NCI-H446 treated with DMSO at 0.1 percent for 48 hours (cell line): ENCODE data around the gene SPSB2.
A peak's percentile ranks its signal among the peaks of the same experiment; 100 is the strongest.

Experiments used
- DNase-seq: peaks from one replicate; lab custom pipeline; 2025; lab: John Stamatoyannopoulos, UW

The SPSB2 gene

GRCh38 chr12:6851153-6851920 lies 21.8 kb downstream of the SPSB2 start, which contains the start of gene CDCA3:
CDCA3 (minus strand) TSS chr12:6851286; CDS start chr12:6850952, 334 bp downstream.
- DNase-seq, result peak; percentile 97

GRCh38 chr12:6850796-6851152 lies 22.3 kb downstream of the SPSB2 start:
- no peak for DNase-seq

GRCh38 chr12:6849976-6850560 lies 23.0 kb downstream of the SPSB2 start:
- no peak for DNase-seq

GRCh38 chr12:6849427-6849826 lies 23.7 kb downstream of the SPSB2 start:
- no peak for DNase-seq

- DNase-seq, result no peak
These were observed 25.4 kb downstream of the SPSB2 start for GRCh38 chr12:6847676-6848075.

GRCh38 chr12:6846316-6846869 lies 26.7 kb downstream of the SPSB2 start:
- no peak for DNase-seq

GRCh38 chr12:6845395-6845794 lies 27.7 kb downstream of the SPSB2 start:
- DNase-seq, result no peak

- DNase-seq, result no peak
These were observed 29.8 kb downstream of the SPSB2 start for GRCh38 chr12:6843118-6843902.

- no peak for DNase-seq
These were observed 31.0 kb downstream of the SPSB2 start for GRCh38 chr12:6842075-6842474.

GRCh38 chr12:6840761-6841515 lies 32.2 kb downstream of the SPSB2 start, which contains the start of gene GNB3:
GNB3 (plus strand) TSS chr12:6840925; CDS start chr12:6841288, 363 bp downstream.
- no peak for DNase-seq

- DNase-seq, result no peak
These were observed 32.8 kb downstream of the SPSB2 start for GRCh38 chr12:6840330-6840729.

- no peak for DNase-seq
These were observed 33.5 kb downstream of the SPSB2 start for GRCh38 chr12:6839482-6840201.

GRCh38 chr12:6838854-6839253 lies 34.2 kb downstream of the SPSB2 start:
- DNase-seq, result no peak

- DNase-seq, result no peak
These were observed 35.6 kb downstream of the SPSB2 start for GRCh38 chr12:6837370-6838060.

GRCh38 chr12:6836851-6837250 lies 36.3 kb downstream of the SPSB2 start:
- no peak for DNase-seq

- no peak for DNase-seq
These were observed 38.2 kb downstream of the SPSB2 start for GRCh38 chr12:6834873-6835272.

GRCh38 chr12:6834254-6834653 lies 38.8 kb downstream of the SPSB2 start:
- no peak for DNase-seq

GRCh38 chr12:6833189-6833890 lies 39.8 kb downstream of the SPSB2 start:
- DNase-seq, result no peak

GRCh38 chr12:6832125-6832524 lies 41.0 kb downstream of the SPSB2 start:
- DNase-seq, result no peak

GRCh38 chr12:6831450-6831995 lies 41.6 kb downstream of the SPSB2 start:
- DNase-seq, result no peak
